Pulmonary artery endothelial cell (primary cell): ENCODE results near the gene BATF. TPM values are rescaled to one million over a fixed set of nuclear protein-coding genes. Genes with fewer than 3 reads are reported as not detected.

ENCODE experiments used
- DNase-seq: peaks from one replicate; pipeline ENCODE4 v3.0.0-alpha.2; 2011; ENCODE audit warnings: low read depth, low spot score
- total RNA-seq: library from RNA; depleted of rRNA; stranded (reverse); fragments of >200 nt; gene quantifications from 2 replicates; pipeline ENCODE4 v1.2.3, GENCODE V29; 2014

BATF gene
- total RNA-seq, 1 donor from 2014 or later, result 1.1 TPM

DNA sequence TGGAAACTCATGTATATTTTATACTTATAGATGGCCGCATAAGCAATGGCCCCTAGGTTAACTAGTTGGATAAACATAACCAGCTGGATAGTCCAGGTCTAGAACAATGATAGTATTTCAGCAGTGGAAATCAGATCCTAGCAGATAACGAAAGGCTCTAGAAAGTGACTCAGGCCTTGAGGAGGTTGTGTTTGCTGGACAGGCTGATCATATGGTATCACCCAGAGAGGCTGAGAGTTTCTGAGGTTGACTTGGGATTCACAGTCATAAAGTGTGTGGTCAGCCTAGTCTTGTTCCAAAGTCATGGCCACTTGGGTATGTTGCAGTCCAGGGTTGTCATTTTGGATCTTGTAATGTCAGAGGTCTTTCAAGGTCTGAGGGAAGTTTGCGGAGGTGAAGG is 73.0 kb downstream of the BATF start:
- no peak for DNase-seq

Other genes with a start within 250 kb of the BATF start
- gene FOS, start 243.6 kb upstream of the BATF start, total RNA-seq, result 3.0 and 10.7 TPM in 2 replicates
- 10.1 and 12.5 TPM in 2 replicates for gene JDP2, start 94.4 kb upstream of the BATF start, total RNA-seq
- 0.40 and 2.2 TPM in 2 replicates for gene FLVCR2, start 56.2 kb downstream of the BATF start, total RNA-seq
- 5.9 and 6.7 TPM in 2 replicates for gene ERG28, start 138.4 kb downstream of the BATF start, total RNA-seq
- gene TTLL5, start 138.8 kb downstream of the BATF start, total RNA-seq, result 43.8 and 46.2 TPM in 2 replicates